DOHH2 (cell line): ENCODE measurements around the gene STK33.

Experiments
- H3F3A ChIP-seq: fragments of 200-600 bp; sonication (generic), shearing (Covaris generic); 2 replicates; pipeline ENCODE4 v1.6.0; 2016; ENCODE audit warnings: antibody characterized with exemption, mild to moderate bottlenecking; ENCODE audit not compliant: control insufficient read depth, insufficient read depth
- H3K27ac ChIP-seq: fragments of 200-600 bp; sonication (generic); 2 replicates; pipeline ENCODE4 v1.5.1; 2014; ENCODE audit warnings: low read depth, mild to moderate bottlenecking, low read length, moderate library complexity
- H3K27me3 ChIP-seq: fragments of 200-600 bp; sonication (generic); 2 replicates; pipeline ENCODE4 v1.6.1; 2014; ENCODE audit warnings: mild to moderate bottlenecking, low read length, mixed read lengths; ENCODE audit not compliant: control insufficient read depth
- H3K36me3 ChIP-seq: fragments of 200-600 bp; sonication (generic); 2 replicates; pipeline ENCODE4 v1.6.1; 2014; ENCODE audit warnings: mild to moderate bottlenecking, low read length, moderate library complexity, mixed read lengths; ENCODE audit not compliant: control insufficient read depth
- H3K4me1 ChIP-seq: fragments of 200-600 bp; sonication (generic); 2 replicates; pipeline ENCODE4 v1.6.1; 2014; ENCODE audit warnings: mild to moderate bottlenecking, low read length, mixed read lengths; ENCODE audit not compliant: control insufficient read depth
- H3K4me2 ChIP-seq: fragments of 200-600 bp; sonication (generic); 2 replicates; pipeline ENCODE4 v1.6.0; 2014; ENCODE audit warnings: mild to moderate bottlenecking, low read length, moderate library complexity
- H3K4me3 ChIP-seq: fragments of 200-600 bp; sonication (generic); 2 replicates; pipeline ENCODE4 v1.5.1; 2014; ENCODE audit warnings: mild to moderate bottlenecking, low read length, mixed read lengths
- H3K79me2 ChIP-seq: fragments of 200-600 bp; sonication (generic); 2 replicates; pipeline ENCODE4 v1.6.1; 2014; ENCODE audit warnings: mild to moderate bottlenecking, low read length, mixed read lengths; ENCODE audit not compliant: control insufficient read depth
- H3K9me2 ChIP-seq: fragments of 200-600 bp; sonication (generic); replicated peaks from 2 replicates; pipeline ENCODE4 v1.6.1; 2014; ENCODE audit warnings: mild to moderate bottlenecking, low read length, mixed read lengths; ENCODE audit not compliant: control insufficient read depth
- H3K9me3 ChIP-seq: fragments of 200-600 bp; sonication (generic); 2 replicates; pipeline ENCODE4 v1.6.1; 2014; ENCODE audit warnings: antibody characterized with exemption, low read length, mixed read lengths; ENCODE audit not compliant: control insufficient read depth, insufficient read depth
- H4K20me1 ChIP-seq: fragments of 200-600 bp; sonication (generic); 2 replicates; pipeline ENCODE4 v1.6.0; 2014; ENCODE audit warnings: low read depth, mild to moderate bottlenecking, antibody characterized with exemption, low read length, moderate library complexity; ENCODE audit not compliant: control insufficient read depth, insufficient read depth
- EZH2phosphoT487 ChIP-seq: fragments of 200-600 bp; sonication (generic); IDR thresholded peaks from 2 replicates; pipeline ENCODE4 v1.6.1; 2017; ENCODE audit warnings: borderline replicate concordance, mild to moderate bottlenecking, antibody characterized with exemption, low read length, moderate library complexity, mixed read lengths
- TF ChIP-seq, protein P1 (sequence below): fragments of 200-600 bp; sonication (generic); IDR thresholded peaks from one replicate; pipeline ENCODE4 v1.5.1; 2014; ENCODE audit warnings: antibody characterized with exemption, mild to moderate bottlenecking, low read depth, low read length; ENCODE audit not compliant: poor library complexity, severe bottlenecking

Gene STK33

GRCh38 chr11:8387693-8388092 is 206.3 kb downstream of the STK33 start:
- Histone ChIP-seq H3K27me3 (no peaks in the 10 kb centered on the region), H3K4me1 (peaks cover 11% of the 10 kb centered on the region), H3K9me3 (no peaks in the 10 kb centered on the region), H3K9me2 (no peaks in the 10 kb centered on the region), H3K4me2 (no peak overlapping the region), H3K4me3 (no peak overlapping the region), H3K79me2 (no peaks in the 10 kb centered on the region), H3K27ac (no peak overlapping the region), H3K36me3 (no peaks in the 10 kb centered on the region), H3F3A (no peaks in the 10 kb centered on the region), H4K20me1 (no peaks in the 10 kb centered on the region)
- TF ChIP-seq, protein P1, sequence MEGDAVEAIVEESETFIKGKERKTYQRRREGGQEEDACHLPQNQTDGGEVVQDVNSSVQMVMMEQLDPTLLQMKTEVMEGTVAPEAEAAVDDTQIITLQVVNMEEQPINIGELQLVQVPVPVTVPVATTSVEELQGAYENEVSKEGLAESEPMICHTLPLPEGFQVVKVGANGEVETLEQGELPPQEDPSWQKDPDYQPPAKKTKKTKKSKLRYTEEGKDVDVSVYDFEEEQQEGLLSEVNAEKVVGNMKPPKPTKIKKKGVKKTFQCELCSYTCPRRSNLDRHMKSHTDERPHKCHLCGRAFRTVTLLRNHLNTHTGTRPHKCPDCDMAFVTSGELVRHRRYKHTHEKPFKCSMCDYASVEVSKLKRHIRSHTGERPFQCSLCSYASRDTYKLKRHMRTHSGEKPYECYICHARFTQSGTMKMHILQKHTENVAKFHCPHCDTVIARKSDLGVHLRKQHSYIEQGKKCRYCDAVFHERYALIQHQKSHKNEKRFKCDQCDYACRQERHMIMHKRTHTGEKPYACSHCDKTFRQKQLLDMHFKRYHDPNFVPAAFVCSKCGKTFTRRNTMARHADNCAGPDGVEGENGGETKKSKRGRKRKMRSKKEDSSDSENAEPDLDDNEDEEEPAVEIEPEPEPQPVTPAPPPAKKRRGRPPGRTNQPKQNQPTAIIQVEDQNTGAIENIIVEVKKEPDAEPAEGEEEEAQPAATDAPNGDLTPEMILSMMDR, result no peak
- no peak for TF ChIP-seq EZH2phosphoT487

DNA sequence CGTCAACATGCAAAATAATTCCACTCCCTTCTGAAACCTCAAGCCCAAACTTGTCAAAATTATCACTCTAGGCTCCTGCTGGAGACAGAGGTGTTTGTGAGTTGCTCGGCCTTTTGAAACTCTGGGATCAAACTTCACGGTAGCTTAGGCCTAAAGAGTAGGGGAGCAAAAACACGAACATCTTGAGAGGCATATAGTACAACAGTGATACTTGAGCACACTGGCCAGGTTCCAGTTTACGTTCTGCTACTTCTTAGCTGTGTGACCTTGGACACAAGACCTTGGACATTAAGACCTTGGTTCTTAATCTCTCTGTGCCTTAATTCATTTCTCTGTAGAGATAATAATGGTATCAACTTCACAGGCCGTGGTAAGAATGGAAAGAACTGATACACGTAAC is 206.9 kb downstream of the STK33 start:
- Histone ChIP-seq H3K9me2 (no peaks in the 10 kb centered on the region), H3K27me3 (no peaks in the 10 kb centered on the region), H3K4me3 (no peak overlapping the region), H3K4me2 (no peak overlapping the region), H4K20me1 (no peaks in the 10 kb centered on the region), H3F3A (no peaks in the 10 kb centered on the region), H3K4me1 (peaks cover 11% of the 10 kb centered on the region), H3K79me2 (no peaks in the 10 kb centered on the region), H3K27ac (no peak overlapping the region), H3K36me3 (no peaks in the 10 kb centered on the region), H3K9me3 (no peaks in the 10 kb centered on the region)
- TF ChIP-seq, protein P1, result no peak
- no peak for TF ChIP-seq EZH2phosphoT487

DNA sequence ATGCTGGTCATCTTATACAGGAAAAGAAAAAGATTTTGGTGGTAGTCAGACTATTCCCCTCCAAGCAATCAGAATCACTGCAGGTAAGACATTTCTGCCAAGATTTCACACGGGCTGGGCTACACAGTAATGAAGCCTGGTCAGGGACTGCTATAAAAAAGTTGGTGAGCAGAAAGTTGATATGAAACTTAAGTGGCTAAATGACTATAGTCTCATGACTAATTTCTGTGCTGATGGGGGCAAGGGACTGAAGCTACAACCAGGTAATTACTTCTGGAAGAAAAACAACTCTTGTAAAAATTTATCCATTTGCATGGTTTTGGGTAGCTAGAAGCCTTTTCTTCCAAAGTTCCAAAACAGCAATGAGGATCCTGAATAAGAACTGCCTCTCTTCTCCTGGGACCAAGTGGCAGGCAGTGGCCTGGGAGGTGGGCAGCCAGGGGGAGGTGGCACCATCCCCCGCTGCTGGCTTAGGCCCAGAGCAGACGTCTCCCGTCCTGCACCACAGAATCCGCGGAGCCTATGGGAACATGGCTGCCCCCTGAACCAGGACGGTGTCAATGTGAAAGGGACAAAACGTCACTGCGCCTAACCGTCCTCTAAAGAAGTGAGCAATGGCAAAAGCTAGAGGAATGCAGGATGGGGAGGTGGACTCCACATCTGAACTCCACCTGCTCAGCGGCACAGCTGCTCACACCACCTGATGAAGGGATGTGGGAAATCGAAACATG is 207.7 kb downstream of the STK33 start:
- Histone ChIP-seq H3K9me3 (no peaks in the 10 kb centered on the region), H3K27me3 (no peaks in the 10 kb centered on the region), H3K36me3 (no peaks in the 10 kb centered on the region), H3F3A (no peaks in the 10 kb centered on the region), H4K20me1 (no peaks in the 10 kb centered on the region), H3K4me1 (peaks cover 11% of the 10 kb centered on the region), H3K9me2 (no peaks in the 10 kb centered on the region), H3K27ac (no peak overlapping the region), H3K4me3 (no peak overlapping the region), H3K79me2 (no peaks in the 10 kb centered on the region), H3K4me2 (no peak overlapping the region)
- no peak for TF ChIP-seq EZH2phosphoT487

DNA sequence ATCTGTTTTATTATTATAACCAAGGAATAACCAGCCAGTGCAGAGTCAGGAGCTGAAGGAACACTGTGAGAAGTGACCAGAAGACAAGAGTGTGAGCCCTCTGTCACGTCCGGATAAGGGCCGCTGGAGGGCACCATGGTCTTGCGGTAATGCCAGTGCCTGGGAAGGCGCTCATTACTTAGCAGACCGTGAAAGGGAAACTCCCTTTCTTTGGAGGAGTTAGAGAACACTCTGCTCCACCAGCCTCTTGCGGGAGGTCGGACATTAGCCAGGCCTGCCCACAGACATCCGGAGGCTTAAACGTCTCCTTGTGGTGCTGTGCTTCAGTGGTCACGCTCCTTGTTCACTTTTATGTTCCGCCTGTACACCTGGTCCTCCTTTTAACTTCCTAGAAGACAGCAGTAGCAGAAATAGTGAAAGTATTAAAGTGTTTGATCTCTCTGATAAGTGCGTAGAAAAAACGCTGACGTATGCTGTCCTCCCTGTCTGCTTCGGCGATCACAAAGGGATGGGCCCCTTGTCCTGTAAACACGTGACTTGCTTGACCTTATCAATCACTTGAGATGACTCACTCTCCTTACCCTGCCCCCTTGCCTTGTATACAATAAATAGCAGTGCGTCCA is 209.7 kb downstream of the STK33 start:
- Histone ChIP-seq H3K4me1 (peaks cover 11% of the 10 kb centered on the region), H3F3A (no peaks in the 10 kb centered on the region), H4K20me1 (no peaks in the 10 kb centered on the region), H3K36me3 (no peaks in the 10 kb centered on the region), H3K27me3 (no peaks in the 10 kb centered on the region), H3K4me2 (no peak overlapping the region), H3K9me2 (no peaks in the 10 kb centered on the region), H3K27ac (no peak overlapping the region), H3K79me2 (no peaks in the 10 kb centered on the region), H3K4me3 (no peak overlapping the region), H3K9me3 (no peaks in the 10 kb centered on the region)
- TF ChIP-seq EZH2phosphoT487, result no peak
